Measurements from ENCODE around the gene PIGC.

Gene PIGC

GRCh38 chr1:172443666-172444453, at the start of gene PIGC:
PIGC (minus strand) TSS chr1:172444069; CDS start chr1:172442622, 1,447 bp downstream.
- DNase-seq = peak; percentile 93 to 96

- DNase-seq = no peak
These were observed 48.6 kb upstream of the PIGC start for GRCh38 chr1:172492421-172492820.

GRCh38 chr1:172489847-172490246, 46.0 kb upstream of the PIGC start:
- no peak for DNase-seq

DNA sequence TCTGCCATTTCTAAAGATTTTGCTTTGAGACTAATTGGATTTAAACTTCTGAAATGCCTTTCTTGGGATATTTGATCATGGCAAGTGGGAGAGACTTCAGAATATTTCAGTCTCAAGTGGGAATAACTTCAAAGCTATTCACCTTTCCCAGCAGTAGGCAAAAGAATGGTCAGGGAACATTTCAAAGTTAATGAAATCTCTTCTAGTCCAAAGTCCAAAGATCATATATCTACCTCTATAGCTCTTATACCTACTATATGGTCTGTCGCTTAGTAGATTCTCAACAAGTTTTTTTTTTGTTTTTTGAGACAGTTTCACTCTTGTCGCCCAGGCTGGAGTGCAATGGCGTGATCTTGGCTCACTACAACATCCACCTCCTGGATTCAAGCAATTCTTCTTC, 44.5 kb upstream of the PIGC start:
- DNase-seq = no peak

- DNase-seq = no peak
These were observed 43.7 kb upstream of the PIGC start for GRCh38 chr1:172487550-172487949.

DNA sequence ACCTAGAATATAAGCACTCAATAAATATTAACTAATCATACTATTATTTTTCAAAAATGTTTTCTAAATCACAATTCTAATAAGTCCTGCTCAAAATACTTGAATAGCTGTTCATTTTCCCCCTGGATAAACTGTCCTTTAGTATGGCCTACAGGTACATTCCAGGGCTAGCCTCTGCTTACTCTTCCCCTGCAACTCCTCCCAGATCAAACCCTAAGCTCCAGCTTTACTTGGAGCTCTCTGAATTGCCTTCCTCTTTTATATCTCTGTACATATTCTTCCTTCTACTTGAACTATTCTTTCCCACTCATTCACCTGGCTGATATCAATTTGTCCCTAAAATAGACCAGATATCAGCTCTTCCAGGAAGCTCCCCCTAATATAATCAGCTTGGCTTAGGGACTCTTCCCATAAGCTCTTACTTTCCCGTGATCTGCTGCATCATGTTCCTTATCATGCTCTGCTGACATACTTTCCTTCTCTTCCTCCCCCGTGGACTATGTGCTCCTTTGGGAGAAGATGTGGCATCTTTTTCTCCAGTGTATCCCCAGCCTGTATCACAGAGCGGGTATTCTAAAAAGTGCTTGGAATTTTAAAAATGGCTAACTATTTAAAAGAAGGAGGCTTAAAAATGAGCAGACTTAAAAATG, 43.1 kb upstream of the PIGC start:
- no peak for DNase-seq

DNA sequence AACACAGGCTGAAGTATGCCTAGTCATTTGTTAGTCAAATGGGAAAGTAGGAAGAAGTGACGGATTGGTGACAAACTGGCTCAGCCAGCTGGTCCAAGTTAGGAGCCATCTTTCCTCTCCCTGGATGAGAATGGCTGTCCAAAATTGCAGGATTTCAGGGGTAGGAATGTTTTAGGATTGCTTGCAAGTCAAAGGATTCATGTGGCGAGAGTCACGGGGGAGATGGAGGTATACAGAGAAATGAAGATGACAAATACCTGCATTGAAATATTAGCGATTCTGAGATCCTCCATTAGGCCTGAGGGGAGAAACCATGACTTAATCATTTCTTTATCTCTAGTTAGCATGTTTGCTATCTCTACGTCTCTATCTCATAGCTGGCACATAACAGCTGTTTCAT, 41.8 kb upstream of the PIGC start:
- DNase-seq = no peak

DNA sequence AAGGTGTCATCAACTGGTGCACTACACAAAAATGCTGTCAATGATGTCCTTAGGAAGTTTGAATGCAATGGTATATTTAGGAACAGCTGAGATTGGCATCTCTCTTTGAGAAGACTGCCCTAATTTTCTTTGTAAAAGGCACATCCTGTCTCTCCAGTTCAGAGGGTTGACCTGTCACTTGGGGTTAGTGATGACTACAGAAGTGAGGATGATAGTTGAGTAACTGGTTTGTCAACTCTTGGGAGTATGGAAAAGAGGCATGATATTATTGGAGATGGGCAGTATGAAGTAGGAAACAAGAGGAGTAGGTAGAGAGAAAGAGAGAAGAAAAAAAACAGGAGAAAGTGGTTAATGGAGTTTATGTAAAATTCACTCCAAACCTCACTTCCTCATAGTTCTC, 40.4 kb upstream of the PIGC start:
- DNase-seq = no peak

- no peak for DNase-seq
These were observed 39.6 kb upstream of the PIGC start for GRCh38 chr1:172483448-172483847.

DNA sequence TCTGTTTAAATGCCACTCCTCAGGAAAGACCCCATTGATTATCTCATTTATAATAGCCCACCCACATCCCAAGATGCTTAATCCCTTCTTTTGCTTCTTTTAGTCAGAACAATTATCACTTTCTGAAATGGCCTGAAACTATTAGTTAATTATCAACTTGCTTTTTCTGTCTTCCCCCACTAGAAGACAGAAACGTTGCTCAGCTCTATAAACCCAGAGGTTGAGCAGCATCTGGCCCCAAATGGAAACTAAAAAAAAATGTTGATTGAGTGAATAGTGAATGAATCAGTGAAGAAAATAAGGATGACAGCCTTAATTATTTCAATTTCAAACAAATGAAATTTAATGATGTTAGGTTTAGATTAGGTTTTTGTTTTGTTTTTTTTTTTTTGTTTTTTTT, 38.2 kb upstream of the PIGC start:
- DNase-seq = no peak

DNA sequence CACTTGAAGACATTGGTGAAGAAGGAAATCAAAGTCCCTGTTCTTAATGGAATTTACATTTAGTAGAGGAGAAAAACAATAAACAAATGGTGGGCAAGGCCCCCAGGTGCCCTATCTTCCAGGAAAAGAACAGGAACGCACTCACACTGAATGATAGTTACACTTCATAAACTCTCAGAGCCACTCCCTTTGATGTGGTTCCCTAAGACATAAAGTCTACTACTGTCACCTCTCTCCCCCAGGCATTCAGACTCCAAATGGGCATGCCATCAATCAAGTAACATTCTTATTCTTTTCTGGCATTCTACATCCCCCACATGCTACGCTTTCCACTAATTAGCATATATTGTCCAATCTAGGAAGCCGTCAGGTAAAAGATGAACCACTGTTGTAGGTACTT, 36.6 kb upstream of the PIGC start:
- DNase-seq = no peak

DNA sequence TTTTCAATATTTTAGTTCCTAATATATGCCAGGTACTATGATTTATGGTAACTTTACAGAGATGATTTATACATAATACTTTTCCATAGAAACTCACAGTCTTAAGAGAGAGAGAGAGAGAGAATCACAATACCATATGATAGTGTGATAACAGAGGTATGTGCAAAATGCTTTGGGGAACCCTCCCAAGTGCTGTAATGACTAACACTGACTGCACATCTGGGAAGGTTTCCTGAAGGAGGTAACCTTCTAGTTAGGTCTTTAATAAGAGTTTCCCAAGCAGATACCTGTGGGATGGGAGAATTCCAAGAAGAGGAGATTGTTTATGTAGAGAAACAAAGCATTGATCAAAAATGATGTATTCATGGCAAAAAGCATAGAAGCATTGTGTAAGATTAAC, 34.6 kb upstream of the PIGC start:
- no peak for DNase-seq

- DNase-seq = no peak
These were observed 33.9 kb upstream of the PIGC start for GRCh38 chr1:172477741-172478140.

DNA sequence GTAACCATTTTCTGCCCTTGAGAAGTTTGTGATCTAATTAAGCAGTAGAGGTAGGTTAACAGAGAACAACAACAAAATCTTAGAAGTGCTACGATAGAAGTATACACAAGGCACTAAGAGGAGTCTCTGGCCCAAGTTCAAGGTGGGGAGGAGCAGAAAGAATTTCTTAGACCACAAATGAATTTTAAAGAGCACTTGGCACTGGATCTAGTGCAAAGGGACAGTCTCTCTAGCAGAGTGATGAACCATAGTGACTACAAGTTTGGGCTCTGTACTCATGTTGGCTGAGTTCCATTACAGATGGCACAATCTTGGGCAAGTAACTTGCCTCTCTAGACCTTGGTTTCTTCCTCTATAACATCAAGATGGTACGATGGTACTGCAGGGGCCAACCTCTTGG, 33.3 kb upstream of the PIGC start:
- no peak for DNase-seq

GRCh38 chr1:172476218-172476811, 32.4 kb upstream of the PIGC start:
- DNase-seq = no peak

DNA sequence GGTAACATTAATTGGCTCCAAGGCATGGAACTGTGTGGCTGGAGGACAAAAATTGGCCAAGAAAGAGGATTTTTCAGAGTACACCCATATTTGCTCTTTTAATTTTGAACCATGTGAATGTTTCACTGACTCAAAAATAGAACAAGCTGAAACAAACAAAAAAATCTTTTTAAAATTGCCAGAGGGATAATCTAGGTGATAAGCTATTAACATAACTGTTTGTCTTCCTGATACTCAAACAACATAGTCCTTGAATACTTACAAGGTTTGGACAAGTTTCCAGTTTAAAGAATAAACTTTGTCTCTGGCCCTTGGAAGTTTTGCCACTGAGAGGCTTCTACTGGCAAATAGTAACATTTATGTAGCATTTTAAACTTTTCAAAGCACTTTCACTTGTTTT, 30.0 kb upstream of the PIGC start:
- DNase-seq = no peak

DNA sequence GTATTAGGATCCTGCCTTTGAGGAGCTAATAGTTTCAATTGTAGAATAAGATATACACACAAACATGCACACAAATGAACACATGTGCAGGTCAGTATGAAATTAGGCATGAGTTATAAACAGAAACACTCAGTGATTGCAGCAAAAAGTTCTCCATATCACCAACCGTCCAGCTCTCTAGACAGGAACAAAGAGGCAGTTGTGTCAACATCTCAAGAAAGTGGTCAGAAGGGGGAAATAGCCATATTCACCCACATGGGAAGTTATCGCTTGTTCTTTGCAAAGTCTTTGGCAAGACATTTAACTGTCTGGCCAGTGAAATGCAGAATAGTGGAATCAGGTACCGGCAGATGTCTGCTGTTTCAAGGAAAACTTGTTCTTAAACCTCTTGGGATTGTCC, 29.4 kb upstream of the PIGC start:
- peak; percentile 59 to 76 for DNase-seq

DNA sequence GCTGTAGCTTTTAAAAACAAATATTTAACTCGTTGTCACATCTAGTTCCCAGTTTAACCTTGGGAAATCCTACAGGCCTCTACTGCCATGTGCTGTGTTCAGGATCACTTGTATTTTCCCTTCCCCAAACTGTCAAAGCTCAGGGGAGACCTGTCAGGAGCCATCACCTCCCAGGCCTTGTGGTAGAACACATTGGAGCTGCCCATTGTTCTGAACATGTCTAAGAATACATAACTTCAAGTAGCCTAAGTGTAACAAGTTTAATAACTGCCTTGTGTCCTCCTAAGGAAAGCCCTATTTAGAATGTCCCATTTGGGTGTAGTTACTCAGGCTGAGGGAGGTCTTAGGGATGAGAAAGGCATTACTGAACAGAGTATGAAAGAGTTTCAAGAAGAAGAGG, 28.6 kb upstream of the PIGC start:
- DNase-seq = peak; percentile 9 to 21

- no peak for DNase-seq
These were observed 27.8 kb upstream of the PIGC start for GRCh38 chr1:172471666-172472065.

GRCh38 chr1:172470149-172470548, 26.3 kb upstream of the PIGC start:
- no peak for DNase-seq

DNA sequence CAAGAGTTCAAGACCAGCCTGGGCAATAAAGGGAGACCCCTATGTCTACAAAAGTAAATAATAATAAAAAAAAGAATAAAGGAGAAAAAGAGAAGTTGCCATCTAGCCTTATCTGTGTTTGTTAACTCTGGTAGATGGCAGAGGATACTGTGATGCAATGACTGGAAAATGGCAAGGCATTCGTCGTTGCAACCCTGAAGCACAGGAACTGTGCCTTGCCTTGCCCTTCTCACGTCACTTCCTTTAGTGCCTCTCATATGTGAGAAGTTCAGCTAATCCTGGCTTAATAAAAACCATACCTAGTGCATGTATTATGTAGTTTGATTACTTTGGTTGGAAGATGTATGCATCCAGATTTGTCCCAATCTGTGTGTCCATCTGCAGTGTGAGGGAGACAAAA, 25.8 kb upstream of the PIGC start:
- no peak for DNase-seq

- no peak for DNase-seq
These were observed 24.4 kb upstream of the PIGC start for GRCh38 chr1:172468296-172468695.

- no peak for DNase-seq
These were observed 23.6 kb upstream of the PIGC start for GRCh38 chr1:172467446-172467845.

DNA sequence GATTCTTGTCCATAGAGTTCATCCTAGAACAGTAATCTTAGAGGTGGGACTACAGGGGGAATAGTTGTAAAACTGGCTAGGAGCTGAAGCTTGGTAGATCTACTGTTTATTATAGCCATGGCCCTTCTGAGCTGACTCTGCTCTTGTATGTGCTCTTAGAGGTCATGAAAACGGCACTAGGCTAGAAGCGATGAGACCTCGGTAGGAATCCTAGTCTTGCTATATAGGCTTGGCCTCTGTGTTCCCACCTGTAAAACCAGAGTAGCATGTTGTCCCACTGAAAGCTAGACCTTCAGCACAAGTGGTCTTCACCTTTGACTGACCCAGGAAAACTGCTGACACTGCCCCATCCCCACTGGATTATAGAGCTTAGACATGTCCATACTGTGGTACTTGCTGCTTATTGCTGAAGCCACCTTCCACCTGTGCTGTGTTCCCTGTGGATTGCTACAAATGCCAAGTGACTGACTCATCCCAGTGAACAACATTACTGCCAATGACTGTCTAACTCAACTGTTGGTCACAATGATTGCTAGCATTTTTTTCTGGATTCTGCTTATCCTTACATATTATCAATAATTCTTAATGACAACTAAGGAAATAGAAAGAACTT, 23.0 kb upstream of the PIGC start:
- DNase-seq = no peak

Measured in Kasumi-1 (cell line).